Spleen (tissue), 11 donors: Measurements from ENCODE around the gene RPL7A. TPM values are rescaled to one million over a fixed set of nuclear protein-coding genes. Genes with fewer than 3 reads are reported as not detected.

ENCODE experiments used
- DNase-seq: peaks from one replicate; pipeline ENCODE4 v3.0.0-alpha.2; 2020
- H3K27ac ChIP-seq, 8 donors: fragments of 200-600 bp; sonication (generic) in 7 of 8; 1 replicate in 4 of 8; 2 replicates in 4 of 8; pipeline versions ENCODE4 v1.5.0 to v1.8.0; 2016 to 2021; ENCODE audit warnings: inconsistent platforms in 4 of 8, mild to moderate bottlenecking in 4 of 8, moderate library complexity in 1 of 8
- H3K27me3 ChIP-seq, 7 donors: fragments of 200-600 bp; sonication (generic) in 6 of 7; replicated peaks in 1 of 7; 1 replicate in 4 of 7; 2 replicates in 3 of 7; pipeline versions ENCODE4 v1.5.0 to v1.8.0; 2016 to 2021; ENCODE audit warnings: inconsistent platforms in 3 of 7, mild to moderate bottlenecking in 1 of 7
- H3K36me3 ChIP-seq, 6 donors: fragments of 200-600 bp; sonication (generic) in 5 of 6; 1 replicate in 4 of 6; 2 replicates in 2 of 6; pipeline versions ENCODE4 v1.5.0 to v1.8.0; 2016 to 2021; ENCODE audit warnings: inconsistent platforms in 2 of 6
- H3K4me1 ChIP-seq, 6 donors: fragments of 200-600 bp; sonication (generic) in 5 of 6; 1 replicate in 3 of 6; 2 replicates in 3 of 6; pipeline versions ENCODE4 v1.5.0 to v1.8.0; 2016 to 2021; ENCODE audit warnings: inconsistent platforms in 3 of 6
- H3K4me3 ChIP-seq, 8 donors: fragments of 200-600 bp; sonication (generic) in 7 of 8; 1 replicate in 4 of 8; 2 replicates in 4 of 8; pipeline versions ENCODE4 v1.5.0 to v1.8.0; 2016 to 2021; ENCODE audit warnings: inconsistent platforms in 4 of 8, mild to moderate bottlenecking in 4 of 8, moderate library complexity in 2 of 8
- H3K9me3 ChIP-seq, 8 donors: fragments of 200-600 bp; sonication (generic) in 7 of 8; 1 replicate in 4 of 8; 2 replicates in 4 of 8; pipeline versions ENCODE4 v1.5.0 to v1.8.0; 2016 to 2021; ENCODE audit warnings: inconsistent platforms in 4 of 8
- CTCF ChIP-seq, 11 experiments: fragments of 200-600 bp in 7 of 11; fragments of 450-650 bp in 4 of 11; sonication (generic) in 4 of 11; IDR thresholded peaks in 8 of 11; conservative IDR thresholded peaks in 3 of 11; 1 replicate in 7 of 11; 2 replicates in 4 of 11; pipeline versions ENCODE4 v1.4.0 to v1.8.0; 2016 to 2021; ENCODE audit warnings: antibody characterized with exemption in 11 of 11, inconsistent platforms in 4 of 11, mild to moderate bottlenecking in 1 of 11
- POLR2A ChIP-seq, 3 donors: fragments of 450-650 bp; IDR thresholded peaks; one replicate each; pipeline ENCODE4 v1.5.1; 2017; ENCODE audit warnings: antibody characterized with exemption in 3 of 3, mild to moderate bottlenecking in 1 of 3
- POLR2AphosphoS5 ChIP-seq, 3 donors: sonication (generic); formaldehyde crosslinking; IDR thresholded peaks; one replicate each; pipeline ENCODE4 v1.5.1; 2017; ENCODE audit warnings: antibody characterized with exemption in 3 of 3
- WGBS, 5 donors: extraction: QIAGEN DNeasy Blood & Tissue Kit in 3 of 5; methylation state at CpG; one replicate each; pipeline versions ENCODE4 v1.1.5 to v1.1.7; 2013 to 2018; 5-methylcytosine and 5-hydroxymethylcytosine counted together
- intact Hi-C: fragments of 100-400 bp; cut with DNase I; formaldehyde crosslinking; loops from one replicate; pipeline ENCODE4 v1.15.0; 2023; ENCODE audit warnings: low total_unique reads
- polyA plus RNA-seq, 3 donors: library from polyadenylated mRNA; stranded (reverse); fragments of 200-250 nt; gene quantifications; one replicate each; pipeline ENCODE4 v1.2.1, GENCODE V29; 2013
- total RNA-seq, 7 donors: library from RNA; depleted of rRNA in 3 of 7; stranded (reverse); fragments of >200 nt in 3 of 7; fragmentation: NEBNext Ultra II Directional in 4 of 7; extraction: Animal tissue kit (Norgen Biotek cat#: 25700) in 4 of 7; gene quantifications; one replicate each; pipeline versions ENCODE4 v1.1.0 to v1.2.1, GENCODE V29; 2016 to 2021
- donor health status: healthy with polysubstance abuse.
- donor health status: DM: no; HTN: no; CAD: no; lungs with moderate emphysema.
- donor health status: DM: no; HTN: no; CAD: no.
- donor health status: Bipolar disorder and iron deficiency.
- donor health status: healthy.
- donor health status: DM: no; HTN: no; CAD: no.
- donor health status: DM: yes; HTN: yes; CAD: no.

RPL7A gene
- total and polyA plus RNA-seq, 10 donors: 1,381 to 6,342 (median 1,755) TPM

GRCh38 chr9:133341369-133342068, 6.5 kb upstream of the RPL7A start:
- intact Hi-C loops: no loop called here
- peak; percentile 92 for DNase-seq
- TF ChIP-seq POLR2AphosphoS5 (IDR thresholded peaks at IDR 0.05) (peak in 2 of 3 donors; percentile 53 to 69), CTCF (IDR thresholded peaks at IDR 0.05 in 8 of 11, conservative IDR thresholded peaks at IDR 0.05 in 3 of 11) (no peak), POLR2A (IDR thresholded peaks at IDR 0.05) (no peak)
- Histone ChIP-seq H3K27ac (peak overlapping the region; percentile 19 to 86 (median 78)), H3K27me3 (no peaks in the 10 kb centered on the region), H3K4me1 (peaks cover 25 to 89% (median 55%) of the 10 kb centered on the region in 6 donors), H3K4me3 (peak overlapping the region in 3 of 8 donors; percentile 10 to 49 (median 23)), H3K36me3 (peaks cover 0 to 80% (median 55%) of the 10 kb centered on the region in 6 donors), H3K9me3 (no peaks in the 10 kb centered on the region)
- WGBS, 5 donors: 68 to 86% (median 78%) methylated on average over 14 to 15 of the region's 15 CpGs

- TF ChIP-seq CTCF (IDR thresholded peaks at IDR 0.05 in 8 of 11, conservative IDR thresholded peaks at IDR 0.05 in 3 of 11): no peak
- no peak for TF ChIP-seq POLR2AphosphoS5 (IDR thresholded peaks at IDR 0.05)
- TF ChIP-seq POLR2A (IDR thresholded peaks at IDR 0.05): no peak
- Histone ChIP-seq H3K27ac (peak overlapping the region; percentile 19 to 86 (median 78)), H3K4me3 (peak overlapping the region in 1 of 8 donors; percentile 49), H3K9me3 (no peaks in the 10 kb centered on the region), H3K4me1 (peaks cover 25 to 89% (median 55%) of the 10 kb centered on the region in 6 donors), H3K27me3 (no peaks in the 10 kb centered on the region), H3K36me3 (peaks cover 0 to 80% (median 55%) of the 10 kb centered on the region in 6 donors)
- 73 to 89% (median 77%) methylated on average over 10 to 12 of the region's 12 CpGs for WGBS, 5 donors
- DNase-seq: no peak
- intact Hi-C loops: no loop called here
Measured at GRCh38 chr9:133342069-133342406, 6.0 kb upstream of the RPL7A start.

- Histone ChIP-seq H3K27ac (peak overlapping the region in 6 of 8 donors; percentile 74 to 86 (median 80)), H3K36me3 (peaks cover 0 to 80% (median 55%) of the 10 kb centered on the region in 6 donors), H3K27me3 (no peaks in the 10 kb centered on the region), H3K4me1 (peaks cover 26 to 88% (median 57%) of the 10 kb centered on the region in 6 donors), H3K4me3 (peak overlapping the region in 1 of 8 donors; percentile 49), H3K9me3 (no peaks in the 10 kb centered on the region)
- WGBS, 5 donors: 79 to 93% (median 81%) methylated on average over 4 to 11 of the region's 11 CpGs
- DNase-seq: peak; percentile 67
- intact Hi-C loops: no loop called here
- TF ChIP-seq POLR2AphosphoS5 (IDR thresholded peaks at IDR 0.05) (no peak), CTCF (IDR thresholded peaks at IDR 0.05 in 8 of 11, conservative IDR thresholded peaks at IDR 0.05 in 3 of 11) (no peak), POLR2A (IDR thresholded peaks at IDR 0.05) (no peak)
Measured at GRCh38 chr9:133342570-133342969, 5.4 kb upstream of the RPL7A start.

GRCh38 chr9:133344071-133344470, 3.9 kb upstream of the RPL7A start:
- DNase-seq: no peak
- Histone ChIP-seq H3K9me3 (no peaks in the 10 kb centered on the region), H3K27me3 (no peaks in the 10 kb centered on the region), H3K4me3 (no peak overlapping the region), H3K36me3 (peaks cover 0 to 74% (median 54%) of the 10 kb centered on the region in 6 donors), H3K27ac (no peak overlapping the region), H3K4me1 (peaks cover 28 to 82% (median 62%) of the 10 kb centered on the region in 6 donors)
- TF ChIP-seq POLR2AphosphoS5 (IDR thresholded peaks at IDR 0.05): peak in 1 of 3 donors; percentile 24
- TF ChIP-seq POLR2A (IDR thresholded peaks at IDR 0.05): no peak
- no peak for TF ChIP-seq CTCF (IDR thresholded peaks at IDR 0.05 in 8 of 11, conservative IDR thresholded peaks at IDR 0.05 in 3 of 11)
- intact Hi-C loops: no loop called here
- WGBS, 5 donors: 91 to 96% (median 94%) methylated on average over 12 to 19 of the region's 19 CpGs
